Mucosa of stomach (tissue), 1 donor: ENCODE measurements around the gene HDLBP.

ENCODE experiments used
- H3K27me3 ChIP-seq: one replicate; pipeline ENCODE4 v1.7.0; 2013; ENCODE audit warnings: mild to moderate bottlenecking, low read length; ENCODE audit not compliant: control insufficient read depth, insufficient read depth
- H3K36me3 ChIP-seq: one replicate; pipeline ENCODE4 v1.7.0; 2013; ENCODE audit warnings: low read length; ENCODE audit not compliant: control insufficient read depth, insufficient read depth
- H3K4me1 ChIP-seq: one replicate; pipeline ENCODE4 v1.7.0; 2013; ENCODE audit warnings: mild to moderate bottlenecking, low read length; ENCODE audit not compliant: control insufficient read depth, insufficient read depth
- H3K4me3 ChIP-seq: one replicate; pipeline ENCODE4 v1.7.0; 2013; ENCODE audit warnings: low read length
- H3K9ac ChIP-seq: one replicate; pipeline ENCODE4 v1.7.0; 2013; ENCODE audit warnings: mild to moderate bottlenecking, low read length, moderate library complexity
- H3K9me3 ChIP-seq: one replicate; pipeline ENCODE4 v1.7.0; 2013; ENCODE audit warnings: mild to moderate bottlenecking, low read length, moderate library complexity; ENCODE audit not compliant: control insufficient read depth
- donor health status: Pancreatic carcinoma.

Gene HDLBP

DNA sequence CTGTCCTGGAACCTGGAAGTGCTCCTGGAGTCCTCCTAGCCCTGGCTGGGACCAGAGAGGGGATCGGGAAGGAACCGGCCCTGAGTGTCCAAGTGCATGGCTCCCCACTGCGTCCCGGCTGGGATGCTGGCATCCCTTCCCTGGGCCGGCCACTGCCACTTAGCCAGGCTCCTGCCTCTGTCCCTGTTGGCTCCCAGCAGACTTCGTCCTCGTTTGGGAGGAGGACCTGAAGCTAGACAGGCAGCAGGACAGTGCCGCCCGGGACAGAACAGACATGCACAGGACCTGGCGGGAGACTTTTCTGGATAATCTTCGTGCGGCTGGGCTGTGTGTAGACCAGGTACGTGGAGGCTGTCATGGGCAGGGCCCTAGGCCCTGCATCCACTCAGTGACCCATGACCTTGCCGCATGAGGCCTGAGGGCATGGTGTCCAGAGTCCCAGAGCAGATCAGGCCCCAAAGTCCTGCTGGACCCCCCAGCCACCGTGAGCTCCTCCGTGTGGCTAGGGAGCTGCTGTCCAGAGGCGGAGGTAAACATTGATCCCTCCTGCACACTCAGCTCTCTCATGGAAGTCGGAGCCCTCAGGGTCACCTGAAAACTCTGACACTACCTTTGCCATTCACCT is 119.9 kb downstream of the HDLBP start:
- H3K27me3 ChIP-seq = no peaks in the 10 kb centered on the region
- no peaks in the 10 kb centered on the region for H3K36me3 ChIP-seq

GRCh38 chr2:241194811-241195210 is 120.7 kb downstream of the HDLBP start:
- no peaks in the 10 kb centered on the region for H3K9me3 ChIP-seq
- peaks cover 14% of the 10 kb centered on the region for H3K4me1 ChIP-seq
- no peak overlapping the region for H3K9ac ChIP-seq
- no peak overlapping the region for H3K4me3 ChIP-seq
- H3K36me3 ChIP-seq = no peaks in the 10 kb centered on the region
- no peaks in the 10 kb centered on the region for H3K27me3 ChIP-seq

More for the DNA sequence above, 119.9 kb downstream of the HDLBP start:
- H3K9ac ChIP-seq = no peak overlapping the region
- H3K4me1 ChIP-seq = peaks cover 6% of the 10 kb centered on the region
- H3K4me3 ChIP-seq = no peak overlapping the region
- H3K9me3 ChIP-seq = no peaks in the 10 kb centered on the region

DNA sequence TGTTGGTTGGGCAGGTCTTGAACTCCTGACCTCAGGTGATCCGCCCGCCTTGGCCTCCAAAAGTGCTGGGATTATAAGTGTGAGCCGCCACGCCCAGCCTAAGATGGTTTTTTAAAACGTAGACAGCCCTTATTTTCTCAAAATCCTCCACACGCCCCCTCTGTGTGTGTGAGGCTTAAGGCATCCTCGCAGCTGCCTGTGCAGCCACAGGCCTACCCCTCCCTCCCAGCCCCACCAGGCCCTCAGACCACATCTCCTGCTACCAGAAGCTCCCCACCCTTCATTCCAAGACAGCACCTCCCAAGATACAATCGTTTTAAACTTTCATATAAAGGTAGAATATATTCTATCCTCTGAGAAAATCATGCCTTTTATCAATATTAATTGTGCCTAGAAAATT is 122.2 kb downstream of the HDLBP start:
- no peaks in the 10 kb centered on the region for H3K27me3 ChIP-seq
- no peak overlapping the region for H3K4me3 ChIP-seq
- no peaks in the 10 kb centered on the region for H3K9me3 ChIP-seq
- H3K4me1 ChIP-seq = peaks cover 23% of the 10 kb centered on the region
- no peak overlapping the region for H3K9ac ChIP-seq
- no peaks in the 10 kb centered on the region for H3K36me3 ChIP-seq

- H3K4me1 ChIP-seq = peaks cover 36% of the 10 kb centered on the region
These were observed 124.4 kb downstream of the HDLBP start for GRCh38 chr2:241191081-241191480.

DNA sequence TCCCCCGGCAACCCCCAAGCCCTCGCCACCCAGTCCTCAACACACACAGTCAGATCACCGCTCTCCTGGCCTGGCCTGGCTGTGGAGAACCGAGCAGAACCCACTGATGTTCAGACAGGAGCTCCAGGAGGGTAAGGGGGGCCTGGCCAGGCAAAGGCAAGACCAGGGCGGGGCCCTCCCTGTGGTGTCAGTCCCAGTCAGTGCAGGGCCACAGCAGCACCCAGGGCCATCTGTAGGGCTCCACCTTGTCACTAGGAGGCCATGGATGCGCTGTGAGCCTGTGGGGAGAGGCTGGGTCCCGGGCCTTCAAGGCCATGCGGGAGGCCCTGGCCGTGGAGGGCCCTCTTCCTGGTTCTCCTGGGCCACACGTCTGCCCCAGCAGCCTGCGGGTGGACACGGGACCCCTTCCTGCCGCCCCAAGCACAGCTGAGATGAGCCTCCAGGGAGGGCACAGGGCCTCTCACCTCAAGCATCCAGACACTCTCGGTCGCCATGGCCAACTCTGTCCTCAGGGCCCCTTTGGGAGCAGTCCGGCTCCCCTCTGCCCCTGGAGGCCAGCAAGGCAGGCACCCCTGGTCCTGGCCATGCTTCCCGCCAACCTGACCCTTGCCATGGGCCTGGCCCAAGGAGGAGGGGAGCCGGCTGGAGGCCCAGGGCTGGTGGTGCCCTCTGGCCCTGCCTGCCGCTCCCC is 125.0 kb downstream of the HDLBP start:
- H3K9ac ChIP-seq = no peak overlapping the region
- no peaks in the 10 kb centered on the region for H3K9me3 ChIP-seq
- H3K4me3 ChIP-seq = no peak overlapping the region
- no peaks in the 10 kb centered on the region for H3K27me3 ChIP-seq
- no peaks in the 10 kb centered on the region for H3K36me3 ChIP-seq
- H3K4me1 ChIP-seq = peaks cover 36% of the 10 kb centered on the region

More at GRCh38 chr2:241191081-241191480, 124.4 kb downstream of the HDLBP start:
- Histone ChIP-seq H3K27me3 (no peaks in the 10 kb centered on the region), H3K36me3 (no peaks in the 10 kb centered on the region), H3K4me3 (no peak overlapping the region), H3K9me3 (no peaks in the 10 kb centered on the region), H3K9ac (no peak overlapping the region)

DNA sequence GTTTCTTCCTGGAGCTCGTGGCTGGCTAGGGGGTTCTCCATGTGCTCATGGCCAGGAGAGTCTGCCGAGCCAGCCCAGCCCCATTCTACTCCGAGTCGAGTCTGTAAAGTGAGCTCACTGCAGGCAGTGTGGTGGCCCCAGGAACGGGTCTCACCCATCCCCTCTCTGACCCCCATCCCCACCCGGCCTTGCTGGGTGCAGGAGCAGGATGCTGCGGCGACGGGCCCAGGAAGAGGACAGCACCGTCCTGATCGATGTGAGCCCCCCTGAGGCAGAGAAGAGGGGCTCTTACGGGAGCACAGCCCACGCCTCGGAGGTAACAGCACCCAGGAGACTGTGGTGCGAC is 125.6 kb downstream of the HDLBP start:
- Histone ChIP-seq H3K9ac (no peak overlapping the region), H3K9me3 (no peaks in the 10 kb centered on the region), H3K36me3 (no peaks in the 10 kb centered on the region), H3K4me1 (peaks cover 36% of the 10 kb centered on the region), H3K27me3 (no peaks in the 10 kb centered on the region), H3K4me3 (no peak overlapping the region)

- H3K9me3 ChIP-seq = no peaks in the 10 kb centered on the region
- H3K4me3 ChIP-seq = peak overlapping the region; percentile 90
- H3K4me1 ChIP-seq = peaks cover 36% of the 10 kb centered on the region
- H3K27me3 ChIP-seq = no peaks in the 10 kb centered on the region
- H3K9ac ChIP-seq = peak overlapping the region; percentile 90
- no peaks in the 10 kb centered on the region for H3K36me3 ChIP-seq
These were observed 126.2 kb downstream of the HDLBP start for GRCh38 chr2:241189093-241189855.

DNA sequence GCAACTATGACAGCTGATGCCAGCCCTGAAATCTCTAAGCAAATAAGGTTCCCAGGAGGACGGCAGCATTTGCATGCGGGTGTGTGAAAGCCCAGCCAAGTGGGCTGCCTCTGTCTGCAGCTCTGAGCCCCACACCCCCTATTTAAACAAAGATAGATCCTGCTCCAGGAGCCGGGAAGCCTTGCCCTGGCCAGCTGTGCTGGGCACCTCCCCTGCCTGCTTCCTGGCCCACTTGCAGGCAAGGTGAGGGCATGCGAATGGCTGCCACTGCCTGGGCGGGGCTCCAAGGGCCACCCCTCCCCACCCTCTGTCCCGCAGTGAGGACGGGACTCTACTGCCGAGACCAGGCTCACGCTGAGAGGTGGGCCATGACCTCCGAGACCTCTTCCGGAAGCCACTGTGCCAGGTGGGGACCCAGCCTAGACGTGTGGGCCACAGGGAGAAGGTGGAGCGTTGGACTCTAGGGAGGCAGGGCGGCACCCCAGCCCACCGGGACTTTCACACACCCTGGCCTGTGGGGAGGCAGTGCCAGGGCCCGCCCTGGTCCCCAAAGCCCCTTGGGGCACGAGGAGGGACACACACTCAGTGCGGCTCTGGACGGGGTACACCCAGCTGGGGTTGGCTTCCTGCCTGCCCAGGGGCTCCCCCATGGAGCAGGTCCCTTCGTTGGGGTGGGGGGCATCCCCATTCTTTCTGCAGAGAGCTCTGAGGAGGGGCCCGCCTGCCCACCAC is 126.9 kb downstream of the HDLBP start, which contains the start of gene ANO7:
ANO7 (plus strand) TSS at position 317 of the 732 bp plus-strand sequence. CDS start 1,387 bp downstream, outside the sequence.
- peak within 1 kb of the TSS; percentile 90 for H3K9ac ChIP-seq
- no peaks in the 10 kb centered on the region for H3K36me3 ChIP-seq
- peaks cover 36% of the 10 kb centered on the region for H3K4me1 ChIP-seq
- H3K27me3 ChIP-seq = no peaks in the 10 kb centered on the region
- H3K9me3 ChIP-seq = no peaks in the 10 kb centered on the region
- peak within 1 kb of the TSS; percentile 90 for H3K4me3 ChIP-seq

- Histone ChIP-seq H3K9me3 (no peaks in the 10 kb centered on the region), H3K36me3 (no peaks in the 10 kb centered on the region), H3K27me3 (no peaks in the 10 kb centered on the region), H3K4me3 (peak overlapping the region; percentile 90), H3K4me1 (peaks cover 33% of the 10 kb centered on the region), H3K9ac (peak overlapping the region; percentile 90)
These were observed 127.6 kb downstream of the HDLBP start for GRCh38 chr2:241187918-241188234.

DNA sequence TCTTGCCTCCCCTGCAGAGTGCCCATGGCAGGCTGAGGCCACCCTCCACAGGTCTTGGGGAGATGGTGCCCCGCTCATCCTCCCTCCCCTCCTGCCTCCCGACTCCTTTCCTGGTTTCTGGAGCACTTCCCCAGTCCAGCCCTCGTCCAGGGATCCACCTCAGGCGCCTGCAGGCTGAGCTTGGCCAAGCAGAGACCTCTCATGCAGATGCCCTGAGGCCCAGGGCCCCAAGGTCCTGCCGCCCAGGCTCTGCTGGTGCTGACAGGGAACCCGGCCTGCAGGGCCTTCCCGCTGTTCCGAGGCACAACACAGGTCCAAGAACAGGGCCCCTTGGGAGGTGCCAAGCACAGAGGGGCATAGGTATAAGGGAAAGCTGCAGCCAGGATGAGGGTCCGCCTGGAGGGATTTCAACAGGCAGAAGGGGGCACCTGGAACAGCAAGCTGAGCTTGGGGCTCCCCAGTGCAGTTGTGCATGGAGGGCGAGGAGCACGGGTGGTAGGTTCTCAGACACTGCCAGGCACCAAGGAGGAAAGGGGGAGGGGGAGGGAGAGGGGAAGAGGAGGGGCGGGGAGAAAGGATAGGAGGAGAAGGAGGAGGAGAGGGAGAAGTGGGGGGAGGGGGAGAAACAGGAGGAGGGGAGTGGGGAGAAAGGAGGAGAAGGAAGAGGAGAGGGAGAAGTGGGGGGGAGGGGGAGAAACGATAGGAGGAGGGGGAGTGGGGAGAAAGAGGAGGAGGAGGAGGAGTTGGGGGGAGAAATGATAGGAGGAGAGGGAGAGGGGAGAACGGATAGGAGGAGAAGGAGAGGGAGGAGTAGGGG is 128.2 kb downstream of the HDLBP start:
- Histone ChIP-seq H3K36me3 (no peaks in the 10 kb centered on the region), H3K27me3 (no peaks in the 10 kb centered on the region), H3K9ac (no peak overlapping the region), H3K4me1 (peaks cover 32% of the 10 kb centered on the region), H3K4me3 (peak overlapping the region; percentile 90), H3K9me3 (no peaks in the 10 kb centered on the region)

GRCh38 chr2:241185961-241186360 is 129.5 kb downstream of the HDLBP start:
- Histone ChIP-seq H3K4me3 (no peak overlapping the region), H3K4me1 (peaks cover 32% of the 10 kb centered on the region), H3K36me3 (no peaks in the 10 kb centered on the region), H3K27me3 (no peaks in the 10 kb centered on the region), H3K9ac (no peak overlapping the region), H3K9me3 (no peaks in the 10 kb centered on the region)
